ENCODE measurements around the gene CYGB. TPM values are rescaled to one million over a fixed set of nuclear protein-coding genes. Genes with fewer than 3 reads are reported as not detected.

Gene CYGB
- total RNA-seq, 1 experiment from 2014 or later, result 3.5 TPM

DNA sequence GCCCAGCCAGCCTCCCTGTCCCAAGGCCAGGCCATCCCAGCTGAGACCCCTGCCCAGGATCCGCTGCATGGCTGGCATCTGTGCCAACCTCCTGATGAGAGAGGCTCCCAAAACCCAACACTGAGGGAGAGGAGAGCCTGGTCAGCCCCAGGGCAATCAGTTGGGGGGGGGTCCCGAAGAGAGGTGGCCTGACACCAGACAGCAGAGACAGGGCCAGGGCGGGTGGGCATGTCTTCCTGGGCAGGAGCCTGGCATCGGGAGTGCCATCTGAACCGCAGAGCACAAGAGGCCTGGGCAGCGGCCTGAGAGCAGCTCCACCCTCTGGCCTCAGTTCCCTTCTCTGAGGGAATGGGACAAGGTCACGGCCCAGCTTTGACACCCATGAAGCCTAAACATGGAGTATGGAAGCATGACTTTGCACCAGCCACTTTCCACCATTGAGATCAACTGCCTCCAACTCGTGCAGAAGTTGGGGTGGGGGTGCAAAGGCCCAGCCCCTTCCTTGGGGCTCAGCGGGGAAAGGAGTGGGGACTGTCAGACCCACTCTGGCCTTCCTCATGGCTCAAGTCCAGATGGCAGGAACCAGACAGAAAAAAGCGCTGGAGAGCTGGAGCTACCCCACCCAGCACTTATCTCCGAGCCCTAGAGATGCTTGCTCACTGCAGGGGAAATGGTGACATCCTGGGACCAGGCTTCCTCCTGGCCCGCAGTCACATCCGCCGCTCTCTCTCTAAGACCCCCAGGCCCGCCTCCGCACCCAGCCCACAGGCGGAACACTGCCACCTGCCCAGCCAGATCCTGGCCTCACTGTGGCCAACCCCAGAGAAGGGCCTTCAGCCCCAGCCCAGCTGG is 46.0 kb downstream of the CYGB start:
- no peaks in the 10 kb centered on the region for H3K36me3 ChIP-seq (replicated peaks; ENCODE audit: control insufficient read depth, insufficient read depth, low read length)
- DNase-seq, result no peak
- no peaks in the 10 kb centered on the region for H3K27me3 ChIP-seq (ENCODE audit: control insufficient read depth, insufficient read depth, low read length)
- no peak overlapping the region for H3K4me3 ChIP-seq (ENCODE audit: insufficient read depth, low read depth, low read length)

DNA sequence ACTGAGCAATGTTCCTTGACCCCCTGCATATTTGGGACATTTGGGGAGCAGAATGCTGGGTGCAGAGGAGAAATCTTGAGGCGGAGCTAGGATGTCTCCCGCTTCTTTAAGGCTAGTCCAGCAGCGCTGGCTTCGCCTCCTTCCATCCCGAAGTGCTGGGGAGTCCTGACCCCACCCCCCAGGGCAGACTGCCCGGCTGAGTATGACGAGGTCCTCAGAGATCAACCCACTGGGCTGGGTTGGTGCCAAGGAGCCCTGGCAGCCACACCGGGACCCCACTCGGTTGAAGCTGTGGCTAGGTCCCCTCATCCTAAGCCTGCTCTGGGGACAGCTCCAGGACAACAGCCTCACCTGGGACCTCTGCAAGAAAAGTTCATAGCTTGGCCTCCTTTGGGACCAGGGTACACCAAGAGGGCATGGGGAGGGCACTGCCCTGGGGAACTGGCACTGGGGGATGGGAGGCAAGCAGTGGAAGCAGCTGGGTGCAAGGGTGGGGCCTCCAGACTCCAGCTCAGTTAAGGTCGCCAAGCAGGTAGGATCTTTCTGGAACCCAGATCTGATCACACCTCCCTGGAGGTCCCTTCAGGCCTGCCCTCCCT is 47.3 kb downstream of the CYGB start:
- Histone ChIP-seq H3K4me3 (ENCODE audit: insufficient read depth, low read depth, low read length) (no peak overlapping the region), H3K36me3 (replicated peaks; ENCODE audit: control insufficient read depth, insufficient read depth, low read length) (no peaks in the 10 kb centered on the region), H3K27me3 (ENCODE audit: control insufficient read depth, insufficient read depth, low read length) (no peaks in the 10 kb centered on the region)
- DNase-seq, result no peak

DNA sequence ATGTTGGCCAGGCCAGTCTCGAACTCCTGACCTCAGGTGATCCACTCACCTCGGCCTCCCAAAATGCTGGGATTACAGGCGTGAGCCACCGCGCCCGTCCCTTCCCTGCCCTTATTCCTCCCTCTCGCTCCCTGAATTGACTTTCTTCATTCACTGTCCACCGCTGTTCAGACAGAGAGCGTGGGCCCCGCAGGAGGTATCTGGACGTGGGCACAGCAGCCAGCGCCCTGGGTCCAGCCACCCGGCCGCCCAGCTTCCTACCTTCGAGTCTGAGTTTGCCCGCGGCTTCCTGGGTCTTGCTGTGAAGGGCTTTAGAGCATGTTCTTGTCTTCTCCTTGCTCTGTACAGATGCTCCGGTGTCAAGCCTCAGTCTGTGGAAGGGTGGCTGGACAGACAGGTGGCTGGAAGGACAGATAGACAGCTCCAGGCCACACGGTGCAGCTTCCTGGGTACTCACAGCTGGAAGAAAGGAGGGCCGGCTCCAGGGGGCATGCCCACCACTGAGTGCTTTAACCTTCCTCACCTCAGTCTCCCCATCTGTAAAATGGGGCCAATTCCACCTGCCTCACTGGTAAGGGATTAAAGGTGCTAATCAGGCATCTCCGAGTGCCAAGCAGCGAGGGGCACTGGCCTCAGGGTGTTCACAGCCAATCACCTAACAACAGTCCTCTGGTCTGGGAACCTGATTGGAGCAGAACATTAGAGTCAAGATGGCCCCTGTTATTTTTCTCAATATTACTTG is 49.9 kb downstream of the CYGB start:
- no peak for DNase-seq
- Histone ChIP-seq H3K36me3 (replicated peaks; ENCODE audit: control insufficient read depth, insufficient read depth, low read length) (no peaks in the 10 kb centered on the region), H3K27me3 (ENCODE audit: control insufficient read depth, insufficient read depth, low read length) (no peaks in the 10 kb centered on the region), H3K4me3 (ENCODE audit: insufficient read depth, low read depth, low read length) (no peak overlapping the region)

DNA sequence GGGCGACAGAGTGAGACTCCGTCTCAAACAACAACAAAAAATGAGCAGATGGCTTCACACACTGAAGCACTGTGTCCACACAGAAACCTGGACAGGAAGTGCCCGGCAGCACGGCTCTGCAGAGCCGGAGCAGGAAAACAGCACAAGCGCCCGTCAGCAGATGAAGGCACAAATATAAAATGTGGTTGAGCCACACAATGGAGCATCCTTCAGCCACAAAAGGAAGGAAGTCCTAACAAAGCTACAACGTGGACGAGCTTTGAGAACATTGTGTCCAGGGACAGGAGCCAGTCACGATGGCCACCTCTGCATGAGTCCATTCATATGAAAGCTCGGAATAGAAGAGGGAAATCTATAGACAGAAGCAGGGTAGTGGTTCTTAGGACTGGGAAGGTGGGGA is 51.9 kb downstream of the CYGB start:
- Histone ChIP-seq H3K36me3 (replicated peaks; ENCODE audit: control insufficient read depth, insufficient read depth, low read length) (no peaks in the 10 kb centered on the region), H3K4me3 (ENCODE audit: insufficient read depth, low read depth, low read length) (no peak overlapping the region)
- no peak for DNase-seq

DNA sequence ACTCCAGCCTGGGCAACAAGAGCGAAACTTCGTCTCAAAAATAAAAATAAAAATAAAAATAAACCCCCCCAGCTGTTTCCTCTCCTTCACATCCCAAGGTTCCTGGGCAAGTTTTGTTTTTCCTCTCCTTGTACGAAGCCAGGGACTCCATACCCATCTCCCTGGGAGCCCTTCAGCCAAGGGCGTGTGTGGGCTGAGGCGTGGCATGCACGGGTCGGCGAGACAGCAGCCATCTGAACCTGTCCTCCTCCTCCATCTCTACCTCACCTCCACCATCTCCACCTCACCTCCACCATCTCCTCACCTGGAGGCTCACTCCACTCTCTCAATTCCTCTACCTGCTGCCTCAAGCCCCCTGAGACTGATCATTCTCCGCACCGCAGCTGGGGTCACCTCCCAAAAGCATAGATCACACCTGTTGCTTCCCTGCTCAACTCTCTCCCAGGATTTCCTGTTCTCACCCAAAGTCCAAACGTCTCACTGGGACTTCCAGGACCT is 53.2 kb downstream of the CYGB start:
- Histone ChIP-seq H3K36me3 (replicated peaks; ENCODE audit: control insufficient read depth, insufficient read depth, low read length) (no peaks in the 10 kb centered on the region), H3K4me3 (ENCODE audit: insufficient read depth, low read depth, low read length) (no peak overlapping the region), H3K27me3 (ENCODE audit: control insufficient read depth, insufficient read depth, low read length) (no peaks in the 10 kb centered on the region)
- no peak for DNase-seq

More for the DNA sequence above, 51.9 kb downstream of the CYGB start:
- H3K27me3 ChIP-seq (ENCODE audit: control insufficient read depth, insufficient read depth, low read length), result no peaks in the 10 kb centered on the region

DNA sequence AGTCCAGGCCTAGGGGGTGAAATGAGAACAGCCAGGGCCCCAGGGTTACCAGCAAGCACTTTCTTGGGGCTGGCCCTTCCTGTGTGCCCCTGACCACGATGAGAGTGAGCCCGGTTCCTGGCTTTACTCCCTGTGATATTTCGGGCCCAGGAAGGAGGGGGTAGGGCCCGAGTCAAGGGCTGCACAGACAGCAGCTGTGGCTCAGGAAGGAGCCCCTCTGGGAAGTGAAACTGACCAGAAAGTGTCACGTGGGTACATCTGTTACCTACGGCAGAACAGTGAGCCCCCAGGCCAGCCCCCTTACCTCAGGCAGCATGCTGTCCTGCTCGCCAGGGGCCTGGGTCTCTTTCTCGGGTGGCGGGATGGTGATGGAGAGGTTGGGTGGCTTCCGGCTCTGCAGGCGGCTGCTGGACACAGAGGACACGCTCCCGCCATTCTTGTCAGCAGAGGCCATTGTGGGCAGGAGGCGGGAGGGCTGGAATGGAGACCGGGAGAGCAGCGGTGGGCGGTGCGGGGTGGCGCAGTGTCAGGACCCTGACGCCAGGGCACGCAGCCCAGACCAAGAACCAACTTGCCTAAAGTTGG is 56.3 kb downstream of the CYGB start:
- no peak overlapping the region for H3K4me3 ChIP-seq (ENCODE audit: insufficient read depth, low read depth, low read length)
- no peaks in the 10 kb centered on the region; the same call in 1 of the 2 replicates for H3K36me3 ChIP-seq (replicated peaks; ENCODE audit: control insufficient read depth, insufficient read depth, low read length)
- DNase-seq, result no peak
- H3K27me3 ChIP-seq (ENCODE audit: control insufficient read depth, insufficient read depth, low read length), result no peaks in the 10 kb centered on the region

DNA sequence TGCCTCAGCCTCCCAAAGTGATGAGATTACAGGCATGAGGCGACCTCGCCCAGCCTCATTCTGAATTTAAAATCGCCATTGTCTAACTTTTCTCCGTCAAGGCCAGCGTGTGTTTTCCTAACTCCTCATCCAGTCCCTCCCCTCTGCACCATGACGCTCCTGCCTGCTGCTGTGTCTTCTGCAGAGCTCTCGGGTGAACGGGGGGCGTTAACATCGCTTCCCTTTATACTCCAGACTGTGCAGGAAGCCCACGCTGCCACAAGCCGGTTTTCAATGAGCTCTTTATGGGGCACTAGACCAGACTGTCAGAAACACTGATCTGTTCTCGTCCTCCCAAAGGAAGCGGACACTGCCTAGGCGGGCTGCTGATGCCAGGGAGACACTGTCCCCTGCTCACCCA is 56.9 kb downstream of the CYGB start:
- DNase-seq, result no peak
- H3K36me3 ChIP-seq (replicated peaks; ENCODE audit: control insufficient read depth, insufficient read depth, low read length), result no peaks in the 10 kb centered on the region; the same call in 1 of the 2 replicates
- no peaks in the 10 kb centered on the region for H3K27me3 ChIP-seq (ENCODE audit: control insufficient read depth, insufficient read depth, low read length)
- H3K4me3 ChIP-seq (ENCODE audit: insufficient read depth, low read depth, low read length), result no peak overlapping the region

DNA sequence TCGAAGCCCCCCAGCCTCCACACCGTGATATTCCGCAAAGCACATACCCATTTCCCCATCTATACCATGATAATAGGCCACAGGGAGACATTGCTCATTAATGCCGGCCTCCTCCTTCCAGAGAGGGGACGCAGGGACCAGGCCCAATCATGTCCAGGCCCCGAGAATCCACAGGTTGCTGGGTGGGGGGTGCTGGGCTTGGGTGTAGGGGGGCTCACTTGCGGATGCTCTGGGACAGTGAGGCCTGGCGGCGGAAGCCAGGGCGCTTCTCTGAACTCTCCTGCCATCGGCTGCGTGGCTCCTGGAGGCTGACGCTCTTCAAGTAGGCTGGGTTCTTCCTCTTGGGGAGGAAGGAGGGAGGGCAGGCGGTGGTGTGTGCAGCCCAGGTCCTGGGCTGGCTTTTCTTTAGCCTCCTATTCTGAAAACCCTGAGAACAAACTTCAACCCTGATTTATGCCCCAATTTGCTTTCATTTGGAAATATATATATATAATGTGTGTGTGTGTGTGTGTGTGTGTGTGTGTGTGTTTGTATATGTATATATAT is 57.9 kb downstream of the CYGB start:
- Histone ChIP-seq H3K36me3 (replicated peaks; ENCODE audit: control insufficient read depth, insufficient read depth, low read length) (no peaks in the 10 kb centered on the region; the same call in 1 of the 2 replicates), H3K4me3 (ENCODE audit: insufficient read depth, low read depth, low read length) (no peak overlapping the region), H3K27me3 (ENCODE audit: control insufficient read depth, insufficient read depth, low read length) (no peaks in the 10 kb centered on the region)
- DNase-seq, result no peak

DNA sequence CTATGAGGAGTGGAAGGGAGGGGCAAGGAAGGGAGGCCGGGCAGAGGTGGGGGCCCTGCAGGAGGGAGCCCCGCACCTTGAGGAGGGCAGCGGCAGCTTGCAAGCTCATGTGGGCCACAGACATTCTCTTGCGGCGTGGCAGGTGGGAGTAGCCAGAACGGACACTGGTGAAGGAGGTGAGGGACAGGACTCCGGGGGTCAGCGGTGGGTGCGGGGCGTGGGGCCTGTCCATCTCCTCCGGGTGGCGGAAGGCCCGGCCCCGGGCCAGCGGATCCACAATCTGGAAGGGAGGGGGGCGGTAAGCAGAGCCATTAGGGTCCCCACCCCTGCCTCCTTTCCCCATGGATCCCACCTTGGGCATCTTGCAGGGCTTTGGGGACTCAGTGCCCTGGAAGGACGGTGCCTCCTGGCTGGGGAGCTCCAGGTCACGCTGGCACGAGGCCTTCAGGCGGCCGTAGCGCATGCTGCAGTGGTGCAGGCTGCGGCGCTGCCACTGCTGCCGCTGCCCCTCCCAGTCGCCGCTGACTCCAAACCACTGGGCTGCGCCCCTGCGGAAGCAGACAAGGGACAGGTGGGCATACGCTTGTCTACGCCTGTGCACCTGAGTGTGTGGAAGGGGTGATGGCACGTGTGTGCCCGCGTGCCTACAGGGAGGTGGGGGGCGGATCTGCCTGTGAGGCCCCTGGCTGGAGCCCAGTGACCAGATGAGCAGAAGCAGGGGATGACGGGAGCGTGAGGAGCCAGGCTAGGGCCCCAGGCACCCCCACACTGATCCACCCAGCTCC is 58.6 kb downstream of the CYGB start:
- Histone ChIP-seq H3K4me3 (ENCODE audit: insufficient read depth, low read depth, low read length) (no peak overlapping the region), H3K36me3 (replicated peaks; ENCODE audit: control insufficient read depth, insufficient read depth, low read length) (no peaks in the 10 kb centered on the region; the same call in 1 of the 2 replicates), H3K27me3 (ENCODE audit: control insufficient read depth, insufficient read depth, low read length) (no peaks in the 10 kb centered on the region)
- no peak for DNase-seq

DNA sequence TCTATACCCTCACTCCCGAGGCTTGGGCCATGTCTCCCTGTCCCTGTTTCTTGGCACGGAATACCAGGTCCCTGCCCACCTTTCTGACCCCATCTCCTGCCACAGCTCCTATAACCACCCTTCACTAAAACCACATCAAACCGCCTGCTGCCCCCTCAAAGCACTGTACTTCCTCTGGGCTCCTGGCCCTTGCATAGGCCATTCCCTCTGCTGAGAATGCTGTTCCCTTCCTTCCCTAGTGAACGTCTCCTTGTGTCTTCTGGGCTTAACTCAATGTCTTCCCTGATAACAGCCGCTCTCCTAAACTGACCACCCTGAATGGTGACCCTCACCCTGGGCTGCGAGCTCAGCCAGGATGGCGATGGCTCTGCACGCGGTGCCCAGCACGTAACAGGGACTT is 59.4 kb downstream of the CYGB start:
- no peak overlapping the region for H3K4me3 ChIP-seq (ENCODE audit: insufficient read depth, low read depth, low read length)
- H3K27me3 ChIP-seq (ENCODE audit: control insufficient read depth, insufficient read depth, low read length), result no peaks in the 10 kb centered on the region
- no peak for DNase-seq
- H3K36me3 ChIP-seq (replicated peaks; ENCODE audit: control insufficient read depth, insufficient read depth, low read length), result no peaks in the 10 kb centered on the region; the same call in 1 of the 2 replicates

DNA sequence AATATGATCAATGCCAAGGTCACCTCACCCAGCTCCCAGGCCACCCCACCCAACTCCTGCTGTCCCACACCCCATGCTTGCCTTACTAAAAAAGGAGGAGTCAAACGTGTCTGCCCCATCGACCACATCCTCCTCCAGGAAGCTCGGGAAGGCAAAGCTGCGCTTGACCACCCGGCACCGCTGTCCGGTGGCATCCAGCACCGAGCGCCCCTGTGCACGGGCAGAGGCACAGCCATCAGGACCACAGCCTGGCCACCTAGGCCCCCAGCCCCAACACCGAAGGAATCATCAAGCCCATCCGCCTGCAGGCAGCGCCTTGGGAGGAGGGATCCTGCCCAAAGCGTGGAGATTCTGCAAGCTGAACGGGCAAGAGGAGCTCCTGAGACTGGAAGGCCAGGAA is 59.9 kb downstream of the CYGB start:
- Histone ChIP-seq H3K4me3 (ENCODE audit: insufficient read depth, low read depth, low read length) (no peak overlapping the region), H3K36me3 (replicated peaks; ENCODE audit: control insufficient read depth, insufficient read depth, low read length) (no peaks in the 10 kb centered on the region; the same call in 1 of the 2 replicates), H3K27me3 (ENCODE audit: control insufficient read depth, insufficient read depth, low read length) (no peaks in the 10 kb centered on the region)
- no peak for DNase-seq

All from H7 (cell line).